GOT3 (cell line): ENCODE data around the gene TEAD1.

Source experiments
- DNase-seq: peaks from one replicate; lab custom pipeline; 2025; ENCODE audit warnings: mixed read lengths; lab: John Stamatoyannopoulos, UW

The TEAD1 gene

GRCh38 chr11:12707500-12707880, 33.3 kb downstream of the TEAD1 start:
- DNase-seq: no peak

GRCh38 chr11:12711496-12711895, 37.3 kb downstream of the TEAD1 start:
- no peak for DNase-seq

- no peak for DNase-seq
Measured at GRCh38 chr11:12712132-12712531, 37.9 kb downstream of the TEAD1 start.

- DNase-seq: no peak
Measured at GRCh38 chr11:12715131-12715530, 40.9 kb downstream of the TEAD1 start.

GRCh38 chr11:12715941-12716340, 41.7 kb downstream of the TEAD1 start:
- DNase-seq: no peak

GRCh38 chr11:12716816-12717215, 42.6 kb downstream of the TEAD1 start:
- DNase-seq: no peak

- DNase-seq: no peak
Measured at GRCh38 chr11:12717851-12718291, 43.6 kb downstream of the TEAD1 start.

- DNase-seq: no peak
Measured at GRCh38 chr11:12719221-12719620, 45.0 kb downstream of the TEAD1 start.

GRCh38 chr11:12721816-12722604, 47.8 kb downstream of the TEAD1 start:
- DNase-seq: no peak

- no peak for DNase-seq
Measured at GRCh38 chr11:12723421-12724300, 49.4 kb downstream of the TEAD1 start.

GRCh38 chr11:12724301-12725054, 50.3 kb downstream of the TEAD1 start:
- no peak for DNase-seq

GRCh38 chr11:12725055-12725862, 51.0 kb downstream of the TEAD1 start:
- DNase-seq: no peak

- DNase-seq: no peak
Measured at GRCh38 chr11:12725863-12726682, 51.9 kb downstream of the TEAD1 start.

- DNase-seq: no peak
Measured at GRCh38 chr11:12727563-12728211, 53.5 kb downstream of the TEAD1 start.

GRCh38 chr11:12728417-12728816, 54.2 kb downstream of the TEAD1 start:
- no peak for DNase-seq

GRCh38 chr11:12729941-12730340, 55.7 kb downstream of the TEAD1 start:
- no peak for DNase-seq

GRCh38 chr11:12731841-12732336, 57.7 kb downstream of the TEAD1 start:
- DNase-seq: no peak

- no peak for DNase-seq
Measured at GRCh38 chr11:12733091-12733490, 58.9 kb downstream of the TEAD1 start.

GRCh38 chr11:12734625-12735024, 60.4 kb downstream of the TEAD1 start:
- DNase-seq: no peak

- no peak for DNase-seq
Measured at GRCh38 chr11:12735262-12735661, 61.0 kb downstream of the TEAD1 start.
